ENCODE measurements around the gene SLC4A9.

The SLC4A9 gene

GRCh38 chr5:140403613-140404012 lies 43.6 kb downstream of the SLC4A9 start:
- ATAC-seq: no peak
- TF ChIP-seq ZC3H10 (CRISPR knock-in tag; IDR thresholded peaks at IDR 0.05): no peak
- TF ChIP-seq SNAI2 (CRISPR knock-in tag; IDR thresholded peaks at IDR 0.05): no peak
- no peak for TF ChIP-seq ZFP3 (CRISPR knock-in tag; IDR thresholded peaks at IDR 0.05)
- no peak for TF ChIP-seq POU6F1 (CRISPR knock-in tag; IDR thresholded peaks at IDR 0.05; ENCODE audit: borderline replicate concordance, low read depth)
- TF ChIP-seq RARB (CRISPR knock-in tag; IDR thresholded peaks at IDR 0.05): no peak
- no peak for TF ChIP-seq ZNF8 (CRISPR knock-in tag; IDR thresholded peaks at IDR 0.05)
- no peak for TF ChIP-seq CSDC2 (CRISPR knock-in tag; IDR thresholded peaks at IDR 0.05)
- TF ChIP-seq PPARA (CRISPR knock-in tag; IDR thresholded peaks at IDR 0.05; ENCODE audit: borderline replicate concordance): no peak
- TF ChIP-seq ISL1 (CRISPR knock-in tag; IDR thresholded peaks at IDR 0.05): no peak
- TF ChIP-seq TCF4 (CRISPR knock-in tag; IDR thresholded peaks at IDR 0.05; ENCODE audit: borderline replicate concordance): no peak
- no peak for TF ChIP-seq ZNF565 (CRISPR knock-in tag; conservative IDR thresholded peaks at IDR 0.05; ENCODE audit: low read depth)
- TF ChIP-seq BACH2 (CRISPR knock-in tag; IDR thresholded peaks at IDR 0.05; ENCODE audit: borderline replicate concordance): no peak
- no peak for TF ChIP-seq ESRRG (CRISPR knock-in tag; IDR thresholded peaks at IDR 0.05)
- TF ChIP-seq TOX (CRISPR knock-in tag; IDR thresholded peaks at IDR 0.05; ENCODE audit: borderline replicate concordance): no peak
- TF ChIP-seq TSHZ2 (CRISPR knock-in tag; IDR thresholded peaks at IDR 0.05): no peak
- TF ChIP-seq ZNF70 (CRISPR knock-in tag; IDR thresholded peaks at IDR 0.05): no peak
- TF ChIP-seq GLIS3 (CRISPR knock-in tag; IDR thresholded peaks at IDR 0.05): no peak
- no peak for TF ChIP-seq CSRNP3 (CRISPR knock-in tag; IDR thresholded peaks at IDR 0.05)

GRCh38 chr5:140408750-140409241 lies 48.8 kb downstream of the SLC4A9 start:
- TF ChIP-seq GLIS3 (CRISPR knock-in tag; IDR thresholded peaks at IDR 0.05): no peak
- no peak for TF ChIP-seq TSHZ2 (CRISPR knock-in tag; IDR thresholded peaks at IDR 0.05)
- no peak for TF ChIP-seq CSDC2 (CRISPR knock-in tag; IDR thresholded peaks at IDR 0.05)

GRCh38 chr5:140413230-140413629 lies 53.2 kb downstream of the SLC4A9 start:
- no peak for ATAC-seq
- no peak for TF ChIP-seq POU6F1 (CRISPR knock-in tag; IDR thresholded peaks at IDR 0.05; ENCODE audit: borderline replicate concordance, low read depth)
- no peak for TF ChIP-seq ESRRG (CRISPR knock-in tag; IDR thresholded peaks at IDR 0.05)
- TF ChIP-seq BACH2 (CRISPR knock-in tag; IDR thresholded peaks at IDR 0.05; ENCODE audit: borderline replicate concordance): no peak
- TF ChIP-seq TOX (CRISPR knock-in tag; IDR thresholded peaks at IDR 0.05; ENCODE audit: borderline replicate concordance): no peak
- TF ChIP-seq ZFP3 (CRISPR knock-in tag; IDR thresholded peaks at IDR 0.05): no peak
- TF ChIP-seq ARNTL (CRISPR knock-in tag; IDR thresholded peaks at IDR 0.05; ENCODE audit: borderline replicate concordance, low read depth): no peak
- no peak for TF ChIP-seq ZNF565 (CRISPR knock-in tag; conservative IDR thresholded peaks at IDR 0.05; ENCODE audit: low read depth)
- TF ChIP-seq CREB5 (CRISPR knock-in tag; IDR thresholded peaks at IDR 0.05; ENCODE audit: low read depth): no peak
- TF ChIP-seq ZC3H10 (CRISPR knock-in tag; IDR thresholded peaks at IDR 0.05): no peak
- no peak for TF ChIP-seq GLIS3 (CRISPR knock-in tag; IDR thresholded peaks at IDR 0.05)
- no peak for TF ChIP-seq CSDC2 (CRISPR knock-in tag; IDR thresholded peaks at IDR 0.05)
- no peak for TF ChIP-seq ZNF8 (CRISPR knock-in tag; IDR thresholded peaks at IDR 0.05)
- no peak for TF ChIP-seq ZFP30 (CRISPR knock-in tag; IDR thresholded peaks at IDR 0.05)
- no peak for TF ChIP-seq ISL1 (CRISPR knock-in tag; IDR thresholded peaks at IDR 0.05)
- TF ChIP-seq ZNF70 (CRISPR knock-in tag; IDR thresholded peaks at IDR 0.05): no peak
- no peak for TF ChIP-seq PPARA (CRISPR knock-in tag; IDR thresholded peaks at IDR 0.05; ENCODE audit: borderline replicate concordance)
- no peak for TF ChIP-seq SNAI2 (CRISPR knock-in tag; IDR thresholded peaks at IDR 0.05)
- no peak for TF ChIP-seq OSR1 (CRISPR knock-in tag; IDR thresholded peaks at IDR 0.05)
- TF ChIP-seq TCF4 (CRISPR knock-in tag; IDR thresholded peaks at IDR 0.05; ENCODE audit: borderline replicate concordance): no peak

More at GRCh38 chr5:140408750-140409241, 48.8 kb downstream of the SLC4A9 start:
- ATAC-seq: no peak; the same call in 2 of the 3 replicates
